ENCODE data around the gene MTA3. TPM values are rescaled to one million over a fixed set of nuclear protein-coding genes. Genes with fewer than 3 reads are reported as not detected.

The MTA3 gene
- total and polyA plus RNA-seq, 8 donors, result 16.8 to 28.1 (median 21.6) TPM

GRCh38 chr2:42762823-42763804 lies 194.7 kb downstream of the MTA3 start:
- Histone ChIP-seq H3K9me3 (no peaks in the 10 kb centered on the region), H3K27ac (no peak overlapping the region), H3K27me3 (no peaks in the 10 kb centered on the region), H3K4me1 (no peaks in the 10 kb centered on the region), H3K4me3 (no peak overlapping the region), H3K36me3 (no peaks in the 10 kb centered on the region)
- no peak for ATAC-seq
- 95 to 97% methylated on average over 45 of the region's 45 CpGs for WGBS, 2 donors
- no peak for DNase-seq
- no peak for FAIRE-seq
- no peak for TF ChIP-seq CTCF (IDR thresholded peaks at IDR 0.05)
- intact Hi-C loops (cut with DNase I), result no loop called here

GRCh38 chr2:42764096-42764495 lies 195.7 kb downstream of the MTA3 start, which contains the start of gene OXER1:
TSS of gene OXER1 (minus strand) at chr2:42764135. CDS start at chr2:42764062, 73 bp downstream.
- no peak for FAIRE-seq
- H3K9me3 ChIP-seq, result no peaks in the 10 kb centered on the region
- intact Hi-C loops (cut with DNase I), result no loop called here
- WGBS, 2 donors, result 69 to 76% methylated on average over 5 of the region's 5 CpGs
- no peaks in the 10 kb centered on the region for H3K4me1 ChIP-seq
- TF ChIP-seq CTCF (IDR thresholded peaks at IDR 0.05), result no peak
- H3K27ac ChIP-seq, result no peak within 1 kb of the TSS
- DNase-seq, result no peak
- H3K27me3 ChIP-seq, result no peaks in the 10 kb centered on the region
- no peaks in the 10 kb centered on the region for H3K36me3 ChIP-seq
- no peak within 1 kb of the TSS for H3K4me3 ChIP-seq
- no peak for ATAC-seq

GRCh38 chr2:42764901-42765300 lies 196.5 kb downstream of the MTA3 start:
- no peak overlapping the region for H3K4me3 ChIP-seq
- DNase-seq (no peak), ATAC-seq (no peak), FAIRE-seq (no peak)
- 89 to 92% methylated on average over 2 of the region's 2 CpGs for WGBS, 2 donors
- H3K27me3 ChIP-seq, result no peaks in the 10 kb centered on the region
- no peak for TF ChIP-seq CTCF (IDR thresholded peaks at IDR 0.05)
- no peaks in the 10 kb centered on the region for H3K9me3 ChIP-seq
- no peaks in the 10 kb centered on the region for H3K4me1 ChIP-seq
- intact Hi-C loops (cut with DNase I), result no loop called here
- H3K27ac ChIP-seq, result no peak overlapping the region
- H3K36me3 ChIP-seq, result no peaks in the 10 kb centered on the region

GRCh38 chr2:42765686-42766085 lies 197.3 kb downstream of the MTA3 start:
- DNase-seq, result no peak
- H3K27me3 ChIP-seq, result no peaks in the 10 kb centered on the region

More at GRCh38 chr2:42765686-42766085, 197.3 kb downstream of the MTA3 start:
- no peak for TF ChIP-seq CTCF (IDR thresholded peaks at IDR 0.05)
- ATAC-seq (no peak), FAIRE-seq (no peak)
- no peaks in the 10 kb centered on the region for H3K9me3 ChIP-seq
- intact Hi-C loops (cut with DNase I), result no loop called here
- WGBS, 2 donors, result 94 to 95% methylated on average over 9 of the region's 9 CpGs
- H3K27ac ChIP-seq, result no peak overlapping the region
- H3K4me1 ChIP-seq, result no peaks in the 10 kb centered on the region
- no peaks in the 10 kb centered on the region for H3K36me3 ChIP-seq
- no peak overlapping the region for H3K4me3 ChIP-seq
